CD14-positive monocyte (primary cell): ENCODE measurements around the gene WDFY4. TPM values are rescaled to one million over a fixed set of nuclear protein-coding genes. Genes with fewer than 3 reads are reported as not detected.

Experiments
- DNase-seq, 3 donors: peaks; one replicate each; pipeline ENCODE4 v3.0.0-alpha.2; 2011 to 2022
- H2AFZ ChIP-seq: 2 replicates; pipeline ENCODE4 v1.6.0; 2012; ENCODE audit warnings: mild to moderate bottlenecking, low read depth, low read length, inconsistent platforms; ENCODE audit not compliant: insufficient read depth, poor library complexity, severe bottlenecking
- H3K27ac ChIP-seq, 2 donors: 1 replicate in 1 of 2; 2 replicates in 1 of 2; pipeline ENCODE4 v1.5.1; 2012 to 2013; ENCODE audit warnings: low read length in 2 of 2, control low read depth in 1 of 2, inconsistent platforms in 1 of 2, low read depth in 1 of 2, mild to moderate bottlenecking in 1 of 2
- H3K27me3 ChIP-seq, 2 donors: one replicate each; pipeline versions ENCODE4 v1.6.0 to v1.6.1; 2011 to 2013; ENCODE audit warnings: low read length in 2 of 2; ENCODE audit not compliant: control insufficient read depth in 2 of 2, insufficient read depth in 2 of 2
- H3K36me3 ChIP-seq, 2 donors: replicated peaks in 1 of 2; 1 replicate in 1 of 2; 2 replicates in 1 of 2; pipeline versions ENCODE4 v1.5.1 to v1.6.1; 2012 to 2013; ENCODE audit warnings: low read length in 2 of 2, control low read depth in 1 of 2, inconsistent platforms in 1 of 2, mild to moderate bottlenecking in 1 of 2; ENCODE audit not compliant: insufficient read depth in 2 of 2, control insufficient read depth in 1 of 2
- H3K4me1 ChIP-seq, 2 donors: 1 replicate in 1 of 2; 2 replicates in 1 of 2; pipeline versions ENCODE4 v1.5.1 to v1.6.1; 2012 to 2013; ENCODE audit warnings: low read length in 2 of 2, control low read depth in 1 of 2, inconsistent platforms in 1 of 2, mild to moderate bottlenecking in 1 of 2, moderate library complexity in 1 of 2; ENCODE audit not compliant: insufficient read depth in 2 of 2, control insufficient read depth in 1 of 2
- H3K4me2 ChIP-seq: replicated peaks from 2 replicates; pipeline ENCODE3; 2012; ENCODE audit warnings: low read length, moderate library complexity, mild to moderate bottlenecking; ENCODE audit not compliant: poor library complexity, severe bottlenecking; ENCODE audit errors: extremely low read depth
- H3K4me3 ChIP-seq, 3 experiments: fragments of 200-600 bp in 1 of 3; sonication (generic) in 1 of 3; replicated peaks in 1 of 3; 1 replicate in 2 of 3; 2 replicates in 1 of 3; pipeline ENCODE4 v1.5.1; 2011 to 2013; ENCODE audit warnings: low read length in 3 of 3, mild to moderate bottlenecking in 3 of 3, control low read depth in 2 of 3, low read depth in 2 of 3, inconsistent platforms in 1 of 3, moderate library complexity in 1 of 3
- H3K79me2 ChIP-seq: 2 replicates; pipeline ENCODE4 v1.6.0; 2012; ENCODE audit warnings: mild to moderate bottlenecking, control low read depth, inconsistent platforms, low read length, moderate library complexity; ENCODE audit not compliant: insufficient read depth
- H3K9ac ChIP-seq: 2 replicates; pipeline ENCODE4 v1.6.0; 2017; ENCODE audit warnings: low read length, mild to moderate bottlenecking; ENCODE audit not compliant: insufficient read depth, poor library complexity, severe bottlenecking
- H3K9me3 ChIP-seq, 2 donors: replicated peaks in 1 of 2; 1 replicate in 1 of 2; 2 replicates in 1 of 2; pipeline versions ENCODE4 v1.5.1 to v1.6.1; 2012 to 2013; ENCODE audit warnings: low read length in 2 of 2, control low read depth in 1 of 2; ENCODE audit not compliant: control insufficient read depth in 1 of 2, insufficient read depth in 1 of 2
- H4K20me1 ChIP-seq: 2 replicates; pipeline ENCODE4 v1.6.0; 2012; ENCODE audit warnings: mild to moderate bottlenecking, low read length, control low read depth, moderate library complexity; ENCODE audit not compliant: insufficient read depth
- H3K27ac Mint-ChIP-seq, 7 donors: one replicate each; pipeline ENCODE4 v1.8.0; 2020; ENCODE audit warnings: mild to moderate bottlenecking in 7 of 7, mixed read lengths in 7 of 7, moderate library complexity in 6 of 7, inconsistent platforms in 2 of 7
- H3K27me3 Mint-ChIP-seq, 3 donors: one replicate each; pipeline ENCODE4 v1.8.0; 2021 to 2022; ENCODE audit warnings: low read depth in 3 of 3, mild to moderate bottlenecking in 3 of 3, mixed read lengths in 3 of 3, moderate library complexity in 3 of 3, inconsistent platforms in 1 of 3
- H3K36me3 Mint-ChIP-seq, 2 donors: one replicate each; pipeline ENCODE4 v1.8.0; 2020; ENCODE audit warnings: mixed read lengths in 2 of 2, inconsistent platforms in 1 of 2, mild to moderate bottlenecking in 1 of 2
- H3K4me1 Mint-ChIP-seq: one replicate; pipeline ENCODE4 v1.8.0; 2020; ENCODE audit warnings: mild to moderate bottlenecking, mixed read lengths
- H3K4me3 Mint-ChIP-seq, 2 donors: one replicate each; pipeline ENCODE4 v1.8.0; 2020; ENCODE audit warnings: mild to moderate bottlenecking in 2 of 2, mixed read lengths in 2 of 2, moderate library complexity in 1 of 2
- H3K9me3 Mint-ChIP-seq, 7 donors: one replicate each; pipeline ENCODE4 v1.8.0; 2020 to 2022; ENCODE audit warnings: mixed read lengths in 7 of 7, mild to moderate bottlenecking in 6 of 7, moderate library complexity in 6 of 7, inconsistent platforms in 2 of 7
- CTCF ChIP-seq: fragments of 200-600 bp; IDR thresholded peaks from one replicate; pipeline ENCODE4 v1.8.0; 2022; ENCODE audit warnings: antibody characterized with exemption, mild to moderate bottlenecking
- WGBS: methylation state at CpG from one replicate; pipeline ENCODE4 v1.1.5; 2013; ENCODE audit warnings: missing lambda C conversion rate; ENCODE audit not compliant: insufficient coverage; 5-methylcytosine and 5-hydroxymethylcytosine counted together
- intact Hi-C, 2 donors: fragments of 100-400 bp; cut with micrococcal nuclease; formaldehyde crosslinking; loops; one replicate each; pipeline versions ENCODE4 v1.15.0 to v1.15.1; 2023
- polyA plus RNA-seq, 3 donors: library from polyadenylated mRNA; depleted of rRNA in 1 of 3; unstranded in 2 of 3; stranded (reverse) in 1 of 3; fragments of 300-500 nt in 2 of 3; fragments of >200 nt in 1 of 3; fragmentation: Illumina TruSeq in 2 of 3; gene quantifications; 1 replicate in 2 of 3; 2 replicates in 1 of 3; pipeline ENCODE4 v1.2.3, GENCODE V29; 2012 to 2021

WDFY4 gene
- polyA plus RNA-seq, 3 donors, result 7.5 to 36.1 (median 9.8) TPM

- no peak overlapping the region for H3K4me3 ChIP-seq
- H3K79me2 ChIP-seq, result peaks cover 91% of the 10 kb centered on the region
- 48% methylated on average over 2 of the region's 2 CpGs for WGBS
- no peaks in the 10 kb centered on the region for H3K27me3 ChIP-seq
- Mint-ChIP-seq H3K36me3 (peaks cover 32 to 41% of the 10 kb centered on the region in 2 donors), H3K27me3 (no peaks in the 10 kb centered on the region), H3K9me3 (peaks cover 0 to 2% (median 0%) of the 10 kb centered on the region in 7 donors), H3K4me3 (no peak overlapping the region), H3K27ac (peak overlapping the region in 5 of 7 donors; percentile 5 to 58 (median 49)), H3K4me1 (peaks cover 51% of the 10 kb centered on the region)
- H3K27ac ChIP-seq, result no peak overlapping the region
- H3K4me2 ChIP-seq, result no peak overlapping the region
- no peak for TF ChIP-seq CTCF
- H3K4me1 ChIP-seq, result peaks cover 29 to 50% of the 10 kb centered on the region in 2 donors
- H3K9me3 ChIP-seq, result no peaks in the 10 kb centered on the region
- intact Hi-C loops, result no loop called here
- no peak overlapping the region for H2AFZ ChIP-seq
- H3K36me3 ChIP-seq, result peaks cover 25 to 40% of the 10 kb centered on the region in 2 donors
- H3K9ac ChIP-seq, result no peak overlapping the region
- no peak for DNase-seq
- H4K20me1 ChIP-seq, result peaks cover 75% of the 10 kb centered on the region
Measured at GRCh38 chr10:48707472-48707871, 22.8 kb downstream of the WDFY4 start.

DNA sequence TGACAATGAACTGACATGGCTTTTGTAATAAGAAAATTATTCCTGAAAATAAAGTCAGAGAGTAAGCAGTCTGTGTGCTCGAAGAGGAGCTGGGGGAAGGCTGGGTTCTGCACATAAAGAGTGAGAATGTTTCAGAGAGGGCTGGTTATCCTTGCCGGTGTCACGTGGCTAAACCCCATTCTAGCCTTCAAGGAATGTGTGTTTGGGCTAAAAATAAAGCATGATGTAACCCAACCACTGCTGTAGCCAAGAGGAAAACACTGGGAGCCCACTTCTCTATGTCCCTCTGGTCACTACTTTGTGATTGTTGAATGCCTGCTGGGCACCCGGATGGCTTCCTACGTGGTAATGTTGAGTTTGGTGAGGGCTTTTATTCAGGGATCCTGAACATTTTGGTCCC lies 23.5 kb downstream of the WDFY4 start:
- Histone ChIP-seq H3K27ac (no peak overlapping the region), H3K36me3 (peaks cover 25 to 45% of the 10 kb centered on the region in 2 donors), H2AFZ (no peak overlapping the region), H4K20me1 (peaks cover 73% of the 10 kb centered on the region), H3K9me3 (no peaks in the 10 kb centered on the region), H3K4me2 (no peak overlapping the region), H3K27me3 (no peaks in the 10 kb centered on the region), H3K79me2 (peaks cover 91% of the 10 kb centered on the region), H3K9ac (no peak overlapping the region), H3K4me1 (peaks cover 25 to 46% of the 10 kb centered on the region in 2 donors), H3K4me3 (no peak overlapping the region)
- peaks cover 35 to 46% of the 10 kb centered on the region in 2 donors for H3K36me3 Mint-ChIP-seq
- intact Hi-C loops, result no loop called here
- TF ChIP-seq CTCF, result no peak
- peaks cover 0 to 2% (median 0%) of the 10 kb centered on the region in 7 donors for H3K9me3 Mint-ChIP-seq
- H3K27ac Mint-ChIP-seq, result peak overlapping the region in 3 of 7 donors; percentile 26 to 60 (median 37)
- peaks cover 46% of the 10 kb centered on the region for H3K4me1 Mint-ChIP-seq
- H3K4me3 Mint-ChIP-seq, result no peak overlapping the region
- DNase-seq, result no peak
- no peaks in the 10 kb centered on the region for H3K27me3 Mint-ChIP-seq
- 80% methylated on average over 1 of the region's 5 CpGs for WGBS
